Stimulated activated CD4-positive, alpha-beta T cell treated with anti-CD3 and anti-CD28 coated beads, Interleukin-12 subunit alpha, Interleukin-12 subunit beta, amount 100 ng/mL, for 24 hours (primary cell): ENCODE results near the gene DDRGK1.

ENCODE experiments used
- DNase-seq, 2 experiments: peaks; one replicate each; pipeline ENCODE4 v3.0.0-alpha.2; 2020; ENCODE audit warnings: low read depth in 2 of 2

DDRGK1 gene

GRCh38 chr20:3235666-3236324 lies 31.3 kb upstream of the DDRGK1 start:
- DNase-seq: no peak

DNA sequence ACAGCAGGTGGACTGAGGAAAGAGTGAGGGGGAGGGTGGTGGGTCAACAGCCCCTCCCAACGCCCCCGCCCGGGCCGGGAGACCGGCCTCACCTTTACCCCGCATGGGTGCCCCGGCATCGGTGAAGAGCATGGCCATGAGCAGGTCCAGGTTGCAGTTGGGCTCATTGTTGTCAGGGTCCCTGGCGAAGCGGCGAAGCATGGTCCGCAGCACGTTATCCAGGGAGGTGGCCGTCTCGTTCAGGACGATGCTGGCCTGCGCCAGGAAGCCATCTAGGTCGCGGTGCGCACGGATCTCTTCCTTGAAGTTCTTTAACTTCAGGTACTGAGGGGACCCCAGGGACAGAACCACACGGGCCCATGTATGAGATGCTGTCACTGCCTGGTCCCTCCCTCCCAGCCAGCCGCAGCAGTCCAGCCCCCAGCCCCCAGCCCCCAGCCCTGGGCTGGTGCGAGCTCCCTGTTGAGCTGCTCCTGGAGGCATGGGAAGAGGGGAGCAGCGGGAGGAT lies 29.6 kb upstream of the DDRGK1 start:
- no peak for DNase-seq

- no peak for DNase-seq
Observed at GRCh38 chr20:3233131-3233990, 28.9 kb upstream of the DDRGK1 start.

DNA sequence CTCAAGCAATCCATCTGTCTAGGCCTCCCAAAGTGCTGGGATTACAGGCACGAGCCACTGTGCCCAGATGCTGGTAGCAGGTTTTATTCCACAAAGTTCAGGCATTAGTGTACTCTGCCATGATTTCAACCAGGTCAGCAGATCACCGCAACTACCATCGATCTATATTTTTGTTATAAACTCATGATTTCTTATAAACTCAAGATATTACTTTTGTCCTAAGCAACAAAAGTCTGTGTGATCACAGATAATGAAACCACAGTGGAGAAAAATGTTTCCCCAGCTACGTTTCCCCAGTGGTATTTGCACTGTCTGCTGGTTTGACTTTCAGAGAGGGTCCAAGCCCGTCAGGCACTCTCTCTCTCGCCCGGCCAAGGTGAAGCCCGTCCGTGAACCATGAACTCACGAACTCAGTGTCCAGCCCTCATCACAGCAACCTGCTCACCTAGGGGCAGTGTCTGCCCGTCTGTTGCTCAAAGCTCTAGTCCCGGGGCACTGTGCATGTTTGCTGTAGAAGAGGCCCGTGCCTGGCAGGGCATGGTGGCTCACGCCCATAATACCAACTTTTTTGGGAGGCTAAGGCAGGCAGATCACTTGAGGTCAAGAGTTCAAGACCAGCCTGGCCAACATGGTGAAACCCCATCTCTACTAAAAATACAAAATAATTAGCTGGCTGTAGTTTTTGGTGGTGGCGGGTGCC lies 27.6 kb upstream of the DDRGK1 start:
- DNase-seq: no peak

- DNase-seq: no peak
Observed at GRCh38 chr20:3231116-3231515, 26.6 kb upstream of the DDRGK1 start.

- no peak for DNase-seq
Observed at GRCh38 chr20:3229798-3230197, 25.3 kb upstream of the DDRGK1 start.

- no peak for DNase-seq
Observed at GRCh38 chr20:3229158-3229557, 24.7 kb upstream of the DDRGK1 start.

DNA sequence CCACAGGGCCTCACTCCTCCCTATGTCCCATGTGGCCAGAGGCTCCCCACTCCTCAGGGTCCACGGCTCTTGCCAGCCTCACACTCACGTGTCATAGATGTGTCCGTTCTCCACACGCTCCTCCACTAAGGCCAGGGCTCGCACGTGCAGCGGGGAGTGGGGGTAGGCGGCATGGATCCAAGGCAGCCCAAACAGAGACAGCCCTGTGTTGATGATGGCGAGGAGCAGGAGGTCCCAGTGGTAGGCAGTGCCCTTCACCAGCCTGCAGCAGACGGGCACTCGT lies 24.2 kb upstream of the DDRGK1 start:
- DNase-seq: no peak

- no peak for DNase-seq
Observed at GRCh38 chr20:3227936-3228749, 23.7 kb upstream of the DDRGK1 start.

DNA sequence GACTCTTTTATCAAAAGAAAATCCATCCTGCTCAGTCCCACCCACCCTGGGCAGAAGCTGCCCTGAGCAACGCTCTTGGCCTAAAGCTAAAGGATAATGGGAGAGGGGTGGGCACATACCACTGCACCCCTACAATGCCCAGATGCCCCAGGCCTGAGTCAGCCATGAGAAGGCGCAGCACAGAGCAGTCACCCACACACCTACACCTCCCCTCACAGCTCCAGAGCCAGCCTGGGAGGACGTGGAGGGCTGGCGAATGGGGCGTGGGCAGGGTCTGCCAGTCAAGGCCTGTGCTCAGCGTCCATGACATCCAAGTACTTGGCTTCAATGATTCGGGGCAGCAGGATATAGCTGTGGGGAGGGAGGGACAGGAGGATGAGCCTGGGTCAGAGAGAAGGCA lies 23.0 kb upstream of the DDRGK1 start:
- no peak for DNase-seq

DNA sequence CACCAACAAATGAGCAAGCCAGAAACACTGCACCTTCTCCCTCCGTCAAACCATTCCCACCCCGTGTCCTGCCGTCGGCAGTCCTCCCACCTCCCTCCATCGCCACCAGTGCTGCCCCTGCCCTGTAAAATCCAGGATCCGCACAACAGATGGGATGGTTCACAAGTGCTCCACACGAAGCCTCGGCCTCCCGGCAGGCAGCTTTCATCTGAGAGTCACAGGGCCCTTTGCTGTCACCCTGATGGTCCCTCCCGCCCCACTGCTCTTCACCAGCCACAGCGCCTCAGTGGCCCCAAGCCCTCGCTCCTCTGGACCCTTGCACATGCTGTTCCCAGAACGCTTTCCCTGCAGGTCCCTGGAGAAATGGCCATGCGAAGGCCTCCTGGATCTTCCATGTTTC lies 22.4 kb upstream of the DDRGK1 start:
- DNase-seq: no peak

DNA sequence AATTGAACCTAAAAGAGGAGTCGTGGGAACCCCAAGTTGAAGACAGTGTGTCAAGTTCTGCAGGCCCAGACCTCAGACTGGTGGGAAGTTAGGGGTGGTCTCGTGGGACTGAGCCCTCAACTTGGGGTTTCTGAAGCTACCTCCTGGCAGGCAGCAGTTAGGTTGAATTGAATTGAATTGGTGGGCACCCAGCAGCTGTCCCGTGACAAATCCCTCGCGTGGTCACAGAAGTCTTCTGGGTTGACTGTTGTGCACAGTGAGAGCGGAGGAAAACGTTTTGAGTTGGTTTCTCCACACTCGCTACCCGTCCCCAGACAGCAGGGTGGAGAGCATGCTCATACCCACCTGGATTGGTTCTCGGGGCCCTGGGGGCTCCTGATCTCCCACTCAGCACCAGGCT lies 21.6 kb upstream of the DDRGK1 start:
- DNase-seq: no peak

DNA sequence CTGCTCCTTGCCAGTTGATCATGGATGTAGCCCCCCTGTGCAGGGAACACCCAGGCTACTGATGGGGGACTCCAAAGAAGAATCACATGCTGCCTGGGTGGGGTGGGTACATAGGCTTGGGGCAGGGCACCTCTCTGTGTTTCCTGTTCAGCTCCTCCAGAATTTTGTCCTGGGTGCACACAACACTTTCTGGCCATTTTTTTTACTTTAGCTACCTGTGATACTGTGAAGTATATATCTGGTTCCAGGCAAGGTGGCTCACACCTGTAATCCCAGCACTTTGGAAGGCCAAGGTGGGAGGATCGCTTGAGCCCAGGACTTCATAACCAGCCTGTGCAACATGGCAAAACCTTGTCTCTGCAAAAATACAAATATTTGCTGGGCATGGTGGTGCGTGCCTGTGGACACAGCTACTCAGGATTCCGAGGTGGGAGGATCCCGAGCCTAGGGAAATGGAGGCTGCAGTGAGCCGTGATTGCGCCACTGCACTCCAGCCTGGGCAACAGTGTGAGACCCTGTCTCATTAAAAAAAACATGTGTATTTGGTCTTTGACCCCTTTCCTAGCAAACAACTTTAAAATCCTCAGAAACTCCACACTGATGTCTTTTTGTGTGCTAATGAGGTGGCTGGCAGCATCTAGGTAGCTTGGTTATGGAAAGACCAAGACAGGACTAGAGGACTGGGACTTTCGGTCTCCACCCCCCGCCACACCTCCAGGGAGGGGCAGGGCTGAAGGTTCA lies 20.4 kb upstream of the DDRGK1 start:
- no peak for DNase-seq

GRCh38 chr20:3223994-3224680 lies 19.7 kb upstream of the DDRGK1 start:
- DNase-seq: no peak

DNA sequence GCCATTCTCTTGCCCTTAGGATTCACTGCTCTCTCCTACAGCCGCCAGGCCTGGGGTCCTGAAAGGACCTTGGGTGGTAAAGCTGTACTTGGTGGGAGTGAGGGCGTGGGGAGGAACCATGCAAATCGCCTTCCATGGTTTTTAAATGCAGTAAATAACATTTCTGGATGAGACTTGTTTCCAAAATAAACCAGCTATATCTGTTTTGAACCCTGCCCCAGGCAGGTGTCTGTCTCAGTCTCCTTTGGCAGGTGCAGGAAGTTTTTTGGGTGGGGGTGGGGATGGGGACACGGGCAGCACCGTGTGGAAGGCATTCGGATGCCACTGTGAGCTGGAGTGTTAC lies 19.1 kb upstream of the DDRGK1 start:
- no peak for DNase-seq

DNA sequence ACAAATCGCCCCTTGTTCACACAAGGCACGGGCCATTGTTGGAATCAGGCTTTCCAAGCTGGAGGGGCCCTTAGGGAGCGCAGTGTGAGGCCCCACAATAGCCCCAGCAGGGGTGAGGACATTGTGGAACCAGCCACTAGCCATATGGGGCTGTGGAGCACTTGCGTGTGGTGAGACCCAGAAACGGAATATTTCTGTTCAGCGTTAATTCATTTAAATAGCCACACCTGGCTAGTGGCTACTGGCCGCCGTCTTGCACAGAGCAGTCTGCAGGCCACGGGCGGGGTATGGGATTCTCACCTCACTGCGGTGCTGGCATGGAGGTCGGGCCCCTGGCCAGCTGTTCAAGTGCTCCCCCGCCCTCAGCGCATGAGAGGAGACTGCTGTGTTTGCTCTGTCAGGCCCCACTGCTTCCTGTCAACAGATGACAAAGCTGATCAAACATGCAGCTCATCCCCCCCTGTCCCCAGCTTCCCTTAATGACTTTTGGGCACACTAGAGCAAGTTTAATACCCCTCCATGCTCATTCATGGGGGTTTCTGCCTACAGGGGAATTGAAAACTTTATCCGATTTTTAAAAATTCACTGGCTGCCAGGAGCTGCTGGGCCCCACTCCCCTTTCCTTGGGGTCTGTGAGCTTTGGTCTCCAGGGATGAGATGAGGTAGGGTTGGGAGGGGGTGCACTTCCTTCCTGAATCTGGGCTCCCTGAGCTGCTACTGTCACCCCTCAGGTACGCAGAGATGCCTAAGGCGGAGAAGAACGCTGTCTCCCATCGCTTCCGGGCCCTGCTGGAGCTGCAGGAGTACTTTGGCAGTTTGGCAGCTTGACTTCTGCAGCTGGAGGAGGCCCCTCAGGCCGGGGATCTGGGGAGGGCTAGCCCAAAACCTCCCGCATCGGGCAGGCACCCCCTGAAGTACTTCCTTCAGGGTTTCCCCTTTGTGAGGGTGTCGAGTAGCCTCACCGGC lies 18.4 kb upstream of the DDRGK1 start:
- no peak for DNase-seq

DNA sequence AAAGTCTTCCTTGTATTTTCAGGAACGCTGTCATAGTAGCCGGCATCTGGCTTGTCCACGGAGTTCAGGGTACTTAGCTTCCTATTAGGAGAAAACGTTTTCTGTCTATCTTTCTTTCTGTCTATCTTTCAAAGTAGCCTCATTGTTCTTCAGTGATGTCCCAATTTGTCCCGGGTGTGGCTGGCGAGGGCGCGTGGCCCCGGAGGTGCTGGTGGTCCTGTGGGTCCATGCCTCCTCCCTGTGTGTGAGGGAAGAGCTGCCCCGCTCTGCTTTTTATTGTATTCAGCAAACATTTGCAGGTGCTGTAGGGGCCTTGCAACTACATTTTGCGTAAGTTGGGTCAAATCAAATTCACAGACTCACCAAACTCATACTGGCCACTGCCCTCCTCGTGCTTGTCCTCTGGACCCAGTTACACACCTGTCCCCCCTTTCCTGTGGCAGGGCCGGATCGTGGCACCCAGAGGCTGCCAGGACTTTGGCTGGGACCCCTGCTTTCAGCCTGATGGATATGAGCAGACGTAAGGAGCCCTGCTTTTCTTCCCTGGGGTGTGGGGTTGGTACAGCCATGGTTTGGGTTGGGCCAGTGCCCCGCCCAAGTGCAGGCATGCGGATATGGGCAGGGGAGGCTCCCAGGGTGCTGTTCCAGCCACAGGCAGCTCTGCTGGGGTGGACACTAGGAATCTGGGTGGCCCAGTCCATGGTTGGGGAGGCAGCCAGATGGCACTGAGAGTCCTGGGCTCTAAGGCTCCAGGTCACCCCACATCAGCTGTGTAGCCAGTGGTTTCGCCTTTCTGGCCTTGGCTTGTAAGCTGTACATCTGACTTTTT lies 17.1 kb upstream of the DDRGK1 start:
- DNase-seq: no peak

- peak; percentile 47 to 69 for DNase-seq
Observed at GRCh38 chr20:3218307-3218988, 14.0 kb upstream of the DDRGK1 start.
